Naive thymus-derived CD8-positive, alpha-beta T cell (primary cell): ENCODE measurements around the gene MLLT1. TPM values are rescaled to one million over a fixed set of nuclear protein-coding genes. Genes with fewer than 3 reads are reported as not detected.

Experiments used
- ATAC-seq, 2 donors: fragments of 150-1000 bp; cut with Tn5 transposase in 1 of 2; sonication (Bioruptor Pico), chemical (Tn5 transposase) in 1 of 2; 1 replicate in 1 of 2; 2 replicates in 1 of 2; pipeline ENCODE4 v1.10.0; 2021; ENCODE audit warnings: mild to moderate bottlenecking in 2 of 2, moderate library complexity in 2 of 2
- POLR2A ChIA-PET: fragments of 350-600 bp; sonication (Branson Sonifier 250); formaldehyde crosslinking; loops from one replicate; lab custom pipeline; 2021; ENCODE audit warnings: antibody characterized with exemption; lab: Charles Lee
- DNase-seq, 10 donors: peaks; one replicate each; pipeline versions ENCODE4 v3.0.0 to v3.0.0-alpha.2; 2020 to 2022
- H3K27ac Mint-ChIP-seq, 10 donors: one replicate each; pipeline ENCODE4 v1.8.0; 2020 to 2022; ENCODE audit warnings: mild to moderate bottlenecking in 10 of 10, mixed read lengths in 10 of 10, moderate library complexity in 4 of 10, inconsistent platforms in 1 of 10
- H3K27me3 Mint-ChIP-seq, 5 donors: one replicate each; pipeline ENCODE4 v1.8.0; 2021 to 2022; ENCODE audit warnings: mixed read lengths in 5 of 5
- H3K36me3 Mint-ChIP-seq, 3 donors: one replicate each; pipeline ENCODE4 v1.8.0; 2020 to 2022; ENCODE audit warnings: mixed read lengths in 3 of 3, mild to moderate bottlenecking in 2 of 3, inconsistent platforms in 1 of 3
- H3K4me1 Mint-ChIP-seq, 4 donors: one replicate each; pipeline ENCODE4 v1.8.0; 2021 to 2022; ENCODE audit warnings: mixed read lengths in 4 of 4
- H3K4me3 Mint-ChIP-seq, 10 donors: one replicate each; pipeline ENCODE4 v1.8.0; 2020 to 2022; ENCODE audit warnings: mild to moderate bottlenecking in 10 of 10, mixed read lengths in 10 of 10, moderate library complexity in 6 of 10, inconsistent platforms in 1 of 10
- H3K9me3 Mint-ChIP-seq, 9 donors: one replicate each; pipeline ENCODE4 v1.8.0; 2020 to 2022; ENCODE audit warnings: mixed read lengths in 9 of 9, mild to moderate bottlenecking in 3 of 9, inconsistent platforms in 1 of 9, moderate library complexity in 1 of 9
- polyA plus RNA-seq, 3 donors: library from polyadenylated mRNA; unstranded; fragments of 300-500 nt; fragmentation: Illumina TruSeq; gene quantifications; one replicate each; pipeline ENCODE4 v1.2.3, GENCODE V29; 2021
- total RNA-seq, 8 experiments: library from RNA in 2 of 8; stranded (reverse) in 2 of 8; gene quantifications; one replicate each; pipeline ENCODE4 v1.2.3 and lab custom pipeline; 2021 to 2026

The MLLT1 gene
- total and polyA plus RNA-seq, 5 experiments from 2014 or later: 0.68 to 41.7 (median 2.7) TPM

- POLR2A ChIA-PET: no interaction called here
- DNase-seq (peak in 1 of 10 donors; percentile 58), ATAC-seq (no peak)
- Mint-ChIP-seq H3K4me3 (no peak overlapping the region), H3K27ac (no peak overlapping the region), H3K36me3 (peaks cover 0 to 10% (median 0%) of the 10 kb centered on the region in 3 donors), H3K4me1 (peaks cover 0 to 4% (median 3%) of the 10 kb centered on the region in 4 donors), H3K27me3 (no peaks in the 10 kb centered on the region), H3K9me3 (no peaks in the 10 kb centered on the region)
These were observed 64.0 kb downstream of the MLLT1 start for GRCh38 chr19:6215701-6216235.

DNA sequence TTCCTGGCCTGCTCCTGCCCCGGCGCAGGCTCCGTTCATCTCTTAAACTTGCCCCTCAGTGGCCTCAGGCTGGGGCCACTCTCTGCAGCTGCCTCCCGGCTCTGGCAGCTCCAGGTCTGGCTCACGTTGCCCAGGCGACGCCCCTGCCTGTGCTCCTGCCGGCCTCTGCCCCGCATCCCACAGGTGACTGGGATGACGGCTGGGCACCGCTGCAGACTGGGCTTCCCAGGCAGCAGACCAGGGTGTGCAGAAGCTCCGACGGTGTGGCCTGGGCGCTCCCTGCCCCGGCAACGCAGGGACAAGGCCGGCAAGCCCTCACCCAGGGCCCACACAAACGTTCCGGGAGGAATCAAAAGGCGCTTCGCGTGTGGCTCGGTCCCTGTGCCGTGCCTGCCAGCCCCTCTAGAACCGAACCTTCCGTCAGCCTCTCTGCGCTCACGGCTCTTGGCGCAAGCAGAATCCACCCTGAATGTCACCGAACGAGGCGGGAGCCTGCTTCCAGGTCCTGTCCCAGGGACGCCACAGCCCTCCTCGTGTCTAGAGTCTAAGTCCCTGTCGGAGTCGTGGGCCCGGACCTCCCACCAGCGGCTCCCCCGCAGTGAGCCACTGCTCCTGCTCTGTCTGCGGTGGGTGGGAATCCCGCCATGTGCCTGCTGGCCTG is 64.8 kb downstream of the MLLT1 start:
- H3K9me3 Mint-ChIP-seq: no peaks in the 10 kb centered on the region

GRCh38 chr19:6213696-6214641 is 65.8 kb downstream of the MLLT1 start:
- Mint-ChIP-seq H3K4me3 (no peak overlapping the region), H3K9me3 (no peaks in the 10 kb centered on the region), H3K36me3 (peaks cover 0 to 7% (median 0%) of the 10 kb centered on the region in 3 donors), H3K27ac (no peak overlapping the region), H3K27me3 (no peaks in the 10 kb centered on the region), H3K4me1 (peaks cover 0 to 6% (median 3%) of the 10 kb centered on the region in 4 donors)
- no peak for ATAC-seq
- POLR2A ChIA-PET: no interaction called here
- DNase-seq: peak in 1 of 10 donors; percentile 19

More for the DNA sequence above, 64.8 kb downstream of the MLLT1 start:
- DNase-seq: peak in 1 of 10 donors; percentile 50
- Mint-ChIP-seq H3K36me3 (peaks cover 0 to 10% (median 0%) of the 10 kb centered on the region in 3 donors), H3K27me3 (no peaks in the 10 kb centered on the region), H3K27ac (no peak overlapping the region), H3K4me3 (no peak overlapping the region), H3K4me1 (peaks cover 0 to 5% (median 3%) of the 10 kb centered on the region in 4 donors)
- POLR2A ChIA-PET: no interaction called here
- ATAC-seq: no peak

GRCh38 chr19:6213266-6213595 is 66.5 kb downstream of the MLLT1 start:
- peaks cover 0 to 3% (median 0%) of the 10 kb centered on the region in 4 donors for H3K4me1 Mint-ChIP-seq
- H3K9me3 Mint-ChIP-seq: no peaks in the 10 kb centered on the region
- peak in 1 of 10 donors; percentile 46 for DNase-seq
- no peak overlapping the region for H3K4me3 Mint-ChIP-seq
- peaks cover 0 to 7% (median 0%) of the 10 kb centered on the region in 3 donors for H3K36me3 Mint-ChIP-seq
- POLR2A ChIA-PET: no interaction called here
- H3K27ac Mint-ChIP-seq: no peak overlapping the region
- no peaks in the 10 kb centered on the region for H3K27me3 Mint-ChIP-seq
- no peak for ATAC-seq

DNA sequence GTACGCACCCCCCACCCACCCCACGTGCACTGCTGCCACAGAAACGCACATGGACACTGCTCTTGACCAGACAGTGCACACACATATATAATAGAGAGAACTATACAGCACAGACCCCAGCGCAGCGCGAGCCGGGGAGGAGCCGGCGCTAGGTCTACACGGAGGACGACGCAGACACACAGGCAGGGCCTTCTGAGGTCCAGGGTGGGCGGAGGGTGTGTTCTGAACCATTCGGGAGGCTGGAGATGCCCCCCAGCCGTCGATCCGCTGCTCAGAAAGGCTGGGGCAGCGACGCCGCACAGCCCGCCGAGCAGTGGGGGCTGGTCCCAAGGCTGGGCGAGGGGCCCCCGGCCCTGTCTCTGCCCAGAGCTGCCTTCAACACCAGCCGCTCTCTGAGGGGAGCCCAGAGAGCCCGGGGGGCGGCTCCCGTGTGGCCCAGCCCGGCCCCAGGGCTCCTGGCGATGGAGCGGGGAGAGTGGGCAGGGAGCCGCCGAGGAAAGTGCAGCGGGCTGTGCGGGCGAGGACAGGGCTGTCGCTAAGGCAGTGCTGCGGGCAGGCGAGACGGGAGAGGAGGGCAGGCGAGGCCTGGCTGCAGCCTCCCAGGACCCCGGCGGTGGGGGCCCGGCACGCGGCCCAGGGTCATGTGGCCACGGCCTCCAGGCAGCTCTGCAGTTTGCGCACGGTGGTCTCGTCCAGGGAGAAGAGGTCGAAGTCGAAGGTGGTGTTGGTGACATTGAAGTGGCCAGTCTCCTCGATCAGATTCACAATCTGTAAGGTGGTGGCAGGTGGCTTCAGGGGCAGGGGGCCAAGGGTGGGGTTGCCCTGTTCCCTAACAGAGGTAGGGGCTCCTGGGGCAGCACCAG is 67.1 kb downstream of the MLLT1 start:
- ATAC-seq (no peak), DNase-seq (peak in 1 of 10 donors; percentile 56)
- no peaks in the 10 kb centered on the region for H3K9me3 Mint-ChIP-seq
- no peak overlapping the region for H3K4me3 Mint-ChIP-seq
- peaks cover 0 to 3% (median 0%) of the 10 kb centered on the region in 4 donors for H3K4me1 Mint-ChIP-seq
- H3K27ac Mint-ChIP-seq: peak overlapping the region in 3 of 10 donors; percentile 28 to 71 (median 40)
- POLR2A ChIA-PET: no interaction called here
- no peaks in the 10 kb centered on the region for H3K27me3 Mint-ChIP-seq
- peaks cover 0 to 7% (median 0%) of the 10 kb centered on the region in 3 donors for H3K36me3 Mint-ChIP-seq

DNA sequence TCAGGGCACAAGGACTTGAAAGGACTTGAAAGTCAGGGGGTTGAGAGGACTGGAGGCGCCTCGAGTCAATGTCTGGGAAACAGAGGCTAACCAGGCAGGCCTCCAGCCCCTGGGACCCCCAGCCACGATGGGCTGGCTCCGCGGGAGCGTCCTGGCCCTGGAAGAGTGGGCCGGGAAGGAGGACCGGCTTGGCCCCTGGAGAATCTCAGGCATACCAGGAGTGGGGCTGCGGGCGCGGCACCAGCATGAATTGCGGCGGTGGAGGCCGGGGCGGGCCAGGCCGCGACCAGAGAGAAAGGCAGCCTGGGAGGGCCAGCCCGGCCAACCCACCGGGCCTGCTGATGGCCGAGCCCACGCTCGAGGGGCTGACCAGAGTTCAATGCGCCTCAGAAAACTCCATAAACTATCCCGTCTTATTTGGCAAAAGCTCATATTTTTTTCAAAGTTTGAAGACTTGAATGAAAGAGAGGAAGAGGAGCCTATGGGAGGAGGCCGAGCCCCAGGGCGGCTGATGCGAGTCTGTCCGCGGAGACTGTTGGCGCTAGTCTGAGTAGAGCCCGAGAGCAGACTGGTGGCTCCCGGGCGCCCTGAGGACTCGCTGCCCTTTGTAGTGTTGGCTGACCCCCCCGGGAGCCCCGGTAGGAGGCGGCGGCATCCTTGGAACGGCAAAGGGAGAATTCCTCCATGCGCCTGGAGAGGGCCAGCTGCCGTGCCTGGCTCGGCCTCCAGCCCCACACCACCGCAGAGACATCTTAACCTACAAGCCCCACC is 68.0 kb downstream of the MLLT1 start:
- H3K27ac Mint-ChIP-seq: peak overlapping the region in 1 of 10 donors; percentile 71
- ATAC-seq: no peak
- POLR2A ChIA-PET: no interaction called here

DNA sequence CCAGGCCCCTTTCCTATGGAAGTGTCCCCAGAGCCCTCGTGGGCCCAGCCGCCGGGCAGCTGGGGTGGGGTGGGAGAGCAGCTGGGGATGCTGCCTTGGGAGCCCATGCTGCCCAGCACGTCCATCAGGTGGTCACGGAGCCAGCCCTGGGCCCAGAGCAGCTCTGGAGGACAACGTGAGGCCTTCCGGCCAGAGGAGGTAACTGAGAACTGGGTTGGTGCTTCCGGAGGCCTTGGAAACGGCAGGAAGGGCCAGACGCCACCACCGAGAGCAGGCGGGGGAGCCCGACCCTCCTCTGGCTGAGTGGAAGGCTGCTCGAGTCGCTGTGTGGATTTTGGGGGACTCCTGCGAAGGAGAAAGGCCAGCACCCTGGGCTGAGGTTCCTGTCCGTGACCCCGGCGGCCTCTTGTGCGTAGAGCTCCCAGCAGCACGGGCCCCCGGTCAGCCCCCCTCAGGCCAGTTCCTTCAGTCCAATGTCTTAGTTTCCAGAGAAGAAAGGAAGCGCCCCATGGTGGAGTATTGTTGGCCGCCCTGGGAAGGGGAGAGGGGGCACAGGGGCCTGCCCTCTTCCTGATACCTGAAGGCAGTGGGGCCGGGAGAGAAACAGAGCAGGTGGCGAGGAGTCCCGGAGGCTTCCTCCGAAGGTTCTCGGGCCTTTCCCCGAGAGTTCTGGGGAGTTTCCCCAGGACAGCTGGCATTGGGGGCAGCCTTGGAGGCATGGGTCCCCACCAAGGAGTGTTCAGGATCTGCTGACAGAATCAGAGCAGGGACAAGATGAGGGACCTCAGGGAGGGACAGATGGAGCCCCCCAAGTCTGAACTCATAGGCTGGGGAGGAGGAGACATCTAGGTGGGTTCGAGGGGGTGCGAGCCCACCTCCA is 68.8 kb downstream of the MLLT1 start:
- POLR2A ChIA-PET: no interaction called here
- H3K4me3 Mint-ChIP-seq: no peak overlapping the region
- ATAC-seq: no peak
- peaks cover 0 to 3% (median 0%) of the 10 kb centered on the region in 4 donors for H3K4me1 Mint-ChIP-seq
- H3K27ac Mint-ChIP-seq: no peak overlapping the region
- H3K27me3 Mint-ChIP-seq: no peaks in the 10 kb centered on the region
- peak in 1 of 10 donors; percentile 54 for DNase-seq
- peaks cover 0 to 7% (median 0%) of the 10 kb centered on the region in 3 donors for H3K36me3 Mint-ChIP-seq
- no peaks in the 10 kb centered on the region for H3K9me3 Mint-ChIP-seq

More for the DNA sequence above, 68.0 kb downstream of the MLLT1 start:
- H3K4me3 Mint-ChIP-seq: no peak overlapping the region
- H3K36me3 Mint-ChIP-seq: peaks cover 0 to 7% (median 0%) of the 10 kb centered on the region in 3 donors
- no peaks in the 10 kb centered on the region for H3K9me3 Mint-ChIP-seq
- peaks cover 0 to 3% (median 0%) of the 10 kb centered on the region in 4 donors for H3K4me1 Mint-ChIP-seq
- H3K27me3 Mint-ChIP-seq: no peaks in the 10 kb centered on the region
- DNase-seq: peak in 1 of 10 donors; percentile 34

DNA sequence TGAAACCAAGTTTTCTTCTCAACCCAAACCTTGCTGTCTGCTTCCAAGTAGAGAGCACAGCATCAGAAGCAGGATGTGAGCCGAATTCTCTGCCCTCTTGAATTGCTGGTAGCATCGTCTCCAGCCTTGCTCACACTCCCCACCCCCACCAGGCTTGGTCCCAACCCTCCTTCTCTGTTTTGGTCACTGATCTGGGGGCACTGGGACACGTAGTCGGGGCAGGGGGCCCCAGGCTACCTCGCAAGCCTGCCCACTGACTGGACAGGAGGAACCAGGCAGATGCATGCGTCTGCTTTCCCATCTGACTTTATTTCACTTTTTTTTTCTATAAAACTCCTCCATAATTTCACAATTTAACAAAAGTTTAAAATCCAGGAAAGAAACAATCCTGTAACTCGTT is 69.7 kb downstream of the MLLT1 start:
- no peaks in the 10 kb centered on the region for H3K27me3 Mint-ChIP-seq
- POLR2A ChIA-PET: no interaction called here
- no peaks in the 10 kb centered on the region for H3K9me3 Mint-ChIP-seq
- H3K27ac Mint-ChIP-seq: no peak overlapping the region
- peaks cover 0 to 7% (median 0%) of the 10 kb centered on the region in 3 donors for H3K36me3 Mint-ChIP-seq
- H3K4me1 Mint-ChIP-seq: peaks cover 0 to 3% (median 0%) of the 10 kb centered on the region in 4 donors
- H3K4me3 Mint-ChIP-seq: no peak overlapping the region
- ATAC-seq (no peak), DNase-seq (no peak)

- H3K27ac Mint-ChIP-seq: peak overlapping the region in 1 of 10 donors; percentile 13
- H3K9me3 Mint-ChIP-seq: no peaks in the 10 kb centered on the region
- ATAC-seq (no peak), DNase-seq (no peak)
- no peaks in the 10 kb centered on the region for H3K27me3 Mint-ChIP-seq
- H3K36me3 Mint-ChIP-seq: peaks cover 0 to 7% (median 0%) of the 10 kb centered on the region in 3 donors
- POLR2A ChIA-PET: no interaction called here
- peaks cover 0 to 3% (median 0%) of the 10 kb centered on the region in 4 donors for H3K4me1 Mint-ChIP-seq
- no peak overlapping the region for H3K4me3 Mint-ChIP-seq
These were observed 70.1 kb downstream of the MLLT1 start for GRCh38 chr19:6209680-6210079.

DNA sequence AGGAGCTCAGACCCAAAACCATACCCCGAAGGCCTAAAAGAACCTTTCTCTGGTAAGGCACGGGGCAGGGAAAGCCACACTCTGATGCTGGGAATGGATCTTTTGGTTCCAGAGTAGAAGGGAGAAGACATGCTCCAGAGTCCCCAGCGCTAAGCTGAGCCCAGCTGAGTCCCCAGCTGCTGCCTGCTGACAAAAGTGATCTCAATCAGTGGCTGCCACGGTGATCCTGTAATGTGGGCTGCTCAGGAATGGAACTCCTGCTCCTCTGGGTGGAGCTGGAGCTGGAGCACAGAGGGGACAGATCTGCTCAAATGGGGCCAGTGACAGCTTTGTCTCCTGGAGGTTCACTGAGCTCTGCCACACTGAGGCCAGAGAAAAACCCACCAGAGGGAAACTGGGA is 70.5 kb downstream of the MLLT1 start:
- Mint-ChIP-seq H3K9me3 (no peaks in the 10 kb centered on the region), H3K4me3 (no peak overlapping the region), H3K27ac (peak overlapping the region in 1 of 10 donors; percentile 13), H3K36me3 (peaks cover 0 to 7% (median 0%) of the 10 kb centered on the region in 3 donors), H3K4me1 (peaks cover 0 to 3% (median 0%) of the 10 kb centered on the region in 4 donors), H3K27me3 (no peaks in the 10 kb centered on the region)
- POLR2A ChIA-PET: no interaction called here
- no peak for DNase-seq
- no peak for ATAC-seq
